HepG2 (cell line): ENCODE measurements around the gene SUSD6. TPM values are rescaled to one million over a fixed set of nuclear protein-coding genes. Genes with fewer than 3 reads are reported as not detected.

ENCODE experiments used
- EED ChIP-seq: sonication (generic); formaldehyde crosslinking; IDR thresholded peaks from 2 replicates; pipeline ENCODE4 v1.5.0; 2020; ENCODE audit warnings: mild to moderate bottlenecking, missing genetic modification reagents
- GATAD1 ChIP-seq: IDR thresholded peaks from 2 replicates; pipeline ENCODE4 v1.6.1; 2016; ENCODE audit warnings: missing genetic modification reagents, missing compliant biosample characterization
- KAT8 ChIP-seq: IDR thresholded peaks from 2 replicates; pipeline ENCODE4 v1.6.1; 2016; ENCODE audit warnings: missing genetic modification reagents, missing compliant biosample characterization
- MYPOP ChIP-seq: sonication (generic); formaldehyde crosslinking; IDR thresholded peaks from 2 replicates; pipeline ENCODE4 v1.8.1; 2023; ENCODE audit warnings: mild to moderate bottlenecking, moderate library complexity, missing genetic modification reagents
- POGZ ChIP-seq: sonication (generic); formaldehyde crosslinking; IDR thresholded peaks from 2 replicates; pipeline ENCODE4 v1.4.0; 2020; ENCODE audit warnings: mild to moderate bottlenecking, missing genetic modification reagents
- PRDM10 ChIP-seq: sonication (generic); formaldehyde crosslinking; IDR thresholded peaks from 2 replicates; pipeline ENCODE4 v1.4.0; 2020; ENCODE audit warnings: low read depth, missing genetic modification reagents
- SALL1 ChIP-seq: sonication (generic); formaldehyde crosslinking; IDR thresholded peaks from 2 replicates; pipeline ENCODE4 v1.8.0; 2022; ENCODE audit warnings: mild to moderate bottlenecking, missing genetic modification reagents
- ZNF501 ChIP-seq: sonication (generic); formaldehyde crosslinking; IDR thresholded peaks from 2 replicates; pipeline ENCODE4 v1.5.1; 2020; ENCODE audit warnings: mild to moderate bottlenecking, moderate library complexity, missing genetic modification reagents
- ZNF574 ChIP-seq: sonication (generic); formaldehyde crosslinking; IDR thresholded peaks from 2 replicates; pipeline ENCODE4 v1.4.0; 2020; ENCODE audit warnings: missing genetic modification reagents
- ZNF772 ChIP-seq: sonication (generic); formaldehyde crosslinking; IDR thresholded peaks from 2 replicates; pipeline ENCODE4 v1.5.0; 2020; ENCODE audit warnings: mild to moderate bottlenecking, missing genetic modification reagents
- polyA plus RNA-seq, 8 experiments: library from polyadenylated mRNA; depleted of rRNA in 3 of 8; stranded (reverse) in 7 of 8; unstranded in 1 of 8; fragments of >200 nt; fragmentation: Illumina TruSeq in 4 of 8; extraction: Trizol in 4 of 8; gene quantifications; 2 replicates each; pipeline versions ENCODE4 v1.2.1 to v1.2.3, GENCODE V29; 2011 to 2016; ENCODE audit warnings: low read depth in 4 of 8, missing spikeins in 1 of 8, mixed read lengths in 1 of 8; ENCODE audit not compliant: insufficient read depth in 1 of 8
- total RNA-seq, 5 experiments: library from RNA; depleted of rRNA; stranded (reverse); fragments of >200 nt; fragmentation: Illumina TruSeq; extraction: Trizol; gene quantifications; 2 replicates each; pipeline ENCODE4 v1.2.3, GENCODE V29; 2016; ENCODE audit warnings: low read depth in 1 of 5

The SUSD6 gene
- total and polyA plus RNA-seq, 2 of the 13 experiments (the other 11 are each of a cell fraction or from before 2014, with no cell fraction given), result 7.2 to 7.4 TPM

- 0 out of 2 replicates have a peak, but pooled peaks have one; percentile 36 for TF ChIP-seq PRDM10 (CRISPR knock-in tag)
- TF ChIP-seq MYPOP, result no peak
- TF ChIP-seq ZNF574 (CRISPR knock-in tag), result 0 out of 2 replicates have a peak, but pooled peaks have one; percentile 26
- TF ChIP-seq GATAD1 (CRISPR knock-in tag), result 0 out of 2 replicates have a peak, but pooled peaks have one; percentile 22
- peak; percentile 50; the same call in 1 of the 2 replicates for TF ChIP-seq KAT8 (CRISPR knock-in tag)
- no peak for TF ChIP-seq EED (CRISPR knock-in tag)
- TF ChIP-seq ZNF772 (CRISPR knock-in tag), result no peak
- TF ChIP-seq SALL1, result peak; percentile 88
- no peak for TF ChIP-seq ZNF501 (CRISPR knock-in tag)
- 0 out of 2 replicates have a peak, but pooled peaks have one; percentile 22 for TF ChIP-seq POGZ (CRISPR knock-in tag)
Measured at GRCh38 chr14:69606258-69607184, 4.9 kb upstream of the SUSD6 start (continued).
